ENCODE data around the gene INPP5J. TPM values are rescaled to one million over a fixed set of nuclear protein-coding genes. Genes with fewer than 3 reads are reported as not detected.
"Not testable (repeated sequence)": the region's sequence is repeated elsewhere in the genome, so short reads cannot be mapped to it uniquely, and the experiment has no call there.

The INPP5J gene
- polyA plus RNA-seq, 4 donors: 12.2 to 93.7 (median 48.0) TPM

DNA sequence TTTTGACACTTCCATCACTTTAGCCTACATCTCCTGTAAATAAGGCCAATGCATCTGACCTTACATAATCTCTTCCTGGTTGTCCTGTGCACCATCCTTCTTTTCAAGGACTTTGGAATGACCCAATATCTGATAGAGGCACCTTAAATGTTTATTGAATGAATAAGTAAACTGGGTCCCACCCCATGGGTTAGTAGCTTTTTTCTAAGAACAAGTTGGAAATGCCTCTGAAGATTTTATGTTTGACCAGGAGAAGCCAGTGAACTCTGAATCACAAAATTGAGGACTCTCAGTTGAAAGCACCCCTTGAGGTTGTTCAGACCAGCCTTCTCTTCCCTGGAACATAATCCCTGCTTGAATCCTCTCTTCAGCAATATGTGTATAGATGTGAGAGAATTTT lies 38.6 kb downstream of the INPP5J start:
- Histone ChIP-seq H3K9me3 (ENCODE audit: control insufficient read depth in 2 of 2, insufficient read depth in 1 of 2, low read depth in 1 of 2, low read length in 1 of 2) (no peaks in the 10 kb centered on the region), H3K4me1 (ENCODE audit: control insufficient read depth in 3 of 3, insufficient read depth in 2 of 3, low read depth in 1 of 3, low read length in 2 of 3) (peaks cover 0 to 13% (median 0%) of the 10 kb centered on the region in 3 donors), H3K36me3 (ENCODE audit: control insufficient read depth in 3 of 3, insufficient read depth in 2 of 3, low read depth in 1 of 3, low read length in 3 of 3) (peaks cover 0 to 20% (median 4%) of the 10 kb centered on the region in 3 donors), H3K4me3 (ENCODE audit: low read depth in 1 of 3, low read length in 3 of 3) (peak overlapping the region in 2 of 3 donors; percentile 81 to 89), H3K27ac (ENCODE audit: low read depth in 1 of 3, low read length in 2 of 3) (peak overlapping the region in 1 of 3 donors; percentile 82), H3K27me3 (ENCODE audit: control insufficient read depth in 3 of 3, insufficient read depth in 3 of 3, low read length in 3 of 3) (no peaks in the 10 kb centered on the region)
- DNase-seq (peak in 1 of 2 donors; percentile 38), FAIRE-seq (no peak)

DNA sequence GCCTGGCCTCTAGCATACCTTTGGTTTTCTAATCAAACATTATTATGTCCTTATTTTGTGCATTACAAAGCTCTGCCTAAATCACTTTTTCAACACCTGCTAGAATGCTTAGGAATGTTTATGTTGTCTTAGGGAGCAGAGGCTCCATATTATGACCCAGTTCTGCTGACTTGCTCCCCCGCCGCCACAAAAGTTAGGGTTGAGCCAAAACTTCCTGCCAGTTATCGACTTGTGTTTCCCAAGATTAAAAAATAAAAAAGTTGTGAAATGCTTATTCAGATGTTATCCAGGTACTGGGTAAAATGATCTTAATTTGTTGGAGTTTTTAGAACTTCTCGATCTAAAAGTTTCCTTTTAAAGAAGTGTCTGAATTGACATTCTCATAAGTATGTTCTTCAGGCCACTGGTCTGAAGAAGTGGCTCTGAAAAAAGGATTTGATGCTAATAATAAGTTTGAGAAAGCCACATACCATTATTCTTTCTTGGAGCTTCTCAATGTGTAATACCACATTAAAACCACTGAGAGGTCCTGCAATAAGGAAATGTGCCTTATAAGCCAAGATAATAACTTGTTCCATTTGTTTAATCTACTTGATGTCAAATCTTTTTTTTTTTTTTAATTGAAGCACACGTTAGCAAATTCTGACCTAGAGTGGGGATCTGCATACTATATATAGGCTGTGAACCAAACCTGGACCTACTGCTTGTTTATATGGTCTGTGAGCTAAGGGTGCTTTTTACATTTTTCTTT lies 39.4 kb downstream of the INPP5J start:
- FAIRE-seq (no peak), DNase-seq (no peak)
- H3K36me3 ChIP-seq (ENCODE audit: control insufficient read depth in 3 of 3, insufficient read depth in 2 of 3, low read depth in 1 of 3, low read length in 3 of 3): peaks cover 0 to 22% (median 4%) of the 10 kb centered on the region in 3 donors
- no peak overlapping the region for H3K27ac ChIP-seq (ENCODE audit: low read depth in 1 of 3, low read length in 2 of 3)
- peaks cover 0 to 13% (median 0%) of the 10 kb centered on the region in 3 donors for H3K4me1 ChIP-seq (ENCODE audit: control insufficient read depth in 3 of 3, insufficient read depth in 2 of 3, low read depth in 1 of 3, low read length in 2 of 3)
- H3K4me3 ChIP-seq (ENCODE audit: low read depth in 1 of 3, low read length in 3 of 3): no peak overlapping the region
- H3K27me3 ChIP-seq (ENCODE audit: control insufficient read depth in 3 of 3, insufficient read depth in 3 of 3, low read length in 3 of 3): no peaks in the 10 kb centered on the region
- 52 to 58% (median 56%) methylated on average over 5 of the region's 5 CpGs for WGBS, 3 donors
- no peaks in the 10 kb centered on the region for H3K9me3 ChIP-seq (ENCODE audit: control insufficient read depth in 2 of 2, insufficient read depth in 1 of 2, low read depth in 1 of 2, low read length in 1 of 2)

DNA sequence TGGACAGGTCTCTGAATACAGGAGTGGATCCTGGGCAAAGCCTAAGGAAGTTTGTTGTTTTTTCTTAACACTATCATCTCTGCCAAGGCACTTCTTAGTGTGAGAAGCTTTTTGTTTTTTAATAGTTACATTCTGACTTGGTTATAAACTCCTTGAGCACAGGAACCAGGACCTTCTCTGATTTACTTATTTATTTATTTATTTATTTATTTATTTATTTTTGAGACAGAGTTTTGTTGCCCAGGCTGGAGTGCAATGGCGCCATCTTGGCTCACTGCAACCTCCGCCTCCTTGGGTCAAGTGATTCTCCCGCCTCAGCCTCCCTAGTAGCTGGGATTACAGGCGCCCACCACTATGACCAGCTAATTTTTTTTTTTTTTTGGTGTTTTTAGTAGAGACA lies 48.2 kb downstream of the INPP5J start:
- H3K27ac ChIP-seq (ENCODE audit: low read depth in 1 of 3, low read length in 2 of 3): no peak overlapping the region
- 97 to 100% (median 97%) methylated on average over 4 of the region's 4 CpGs for WGBS, 3 donors
- peaks cover 0 to 21% (median 0%) of the 10 kb centered on the region in 3 donors for H3K36me3 ChIP-seq (ENCODE audit: control insufficient read depth in 3 of 3, insufficient read depth in 2 of 3, low read depth in 1 of 3, low read length in 3 of 3)
- H3K4me1 ChIP-seq (ENCODE audit: control insufficient read depth in 3 of 3, insufficient read depth in 2 of 3, low read depth in 1 of 3, low read length in 2 of 3): no peaks in the 10 kb centered on the region
- no peaks in the 10 kb centered on the region for H3K9me3 ChIP-seq (ENCODE audit: control insufficient read depth in 2 of 2, insufficient read depth in 1 of 2, low read depth in 1 of 2, low read length in 1 of 2)
- DNase-seq (no peak), FAIRE-seq (no peak)
- H3K27me3 ChIP-seq (ENCODE audit: control insufficient read depth in 3 of 3, insufficient read depth in 3 of 3, low read length in 3 of 3): no peaks in the 10 kb centered on the region
- H3K4me3 ChIP-seq (ENCODE audit: low read depth in 1 of 3, low read length in 3 of 3): no peak overlapping the region

DNA sequence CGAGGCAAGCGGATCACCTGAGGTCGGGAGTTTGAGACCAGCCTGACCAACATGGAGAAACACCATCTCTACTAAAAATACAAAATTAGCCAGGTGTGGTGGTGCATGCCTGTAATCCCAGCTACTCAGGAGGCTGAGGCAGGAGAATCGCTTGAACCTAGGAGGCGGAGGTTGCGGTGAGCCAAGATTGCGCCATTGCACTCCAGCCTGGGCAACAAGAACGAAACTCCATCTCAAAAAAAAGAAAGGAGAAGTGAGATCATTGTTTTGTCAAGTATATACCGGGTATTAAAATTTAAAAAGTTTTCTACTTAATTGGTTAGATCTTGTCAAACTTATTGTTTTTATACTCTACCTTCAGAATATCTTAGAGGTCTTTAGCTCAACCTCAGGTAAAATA lies 49.0 kb downstream of the INPP5J start:
- DNase-seq, FAIRE-seq: not testable (repeated sequence)
- WGBS, 3 donors: 91 to 96% (median 95%) methylated on average over 8 to 9 of the region's 9 CpGs

DNA sequence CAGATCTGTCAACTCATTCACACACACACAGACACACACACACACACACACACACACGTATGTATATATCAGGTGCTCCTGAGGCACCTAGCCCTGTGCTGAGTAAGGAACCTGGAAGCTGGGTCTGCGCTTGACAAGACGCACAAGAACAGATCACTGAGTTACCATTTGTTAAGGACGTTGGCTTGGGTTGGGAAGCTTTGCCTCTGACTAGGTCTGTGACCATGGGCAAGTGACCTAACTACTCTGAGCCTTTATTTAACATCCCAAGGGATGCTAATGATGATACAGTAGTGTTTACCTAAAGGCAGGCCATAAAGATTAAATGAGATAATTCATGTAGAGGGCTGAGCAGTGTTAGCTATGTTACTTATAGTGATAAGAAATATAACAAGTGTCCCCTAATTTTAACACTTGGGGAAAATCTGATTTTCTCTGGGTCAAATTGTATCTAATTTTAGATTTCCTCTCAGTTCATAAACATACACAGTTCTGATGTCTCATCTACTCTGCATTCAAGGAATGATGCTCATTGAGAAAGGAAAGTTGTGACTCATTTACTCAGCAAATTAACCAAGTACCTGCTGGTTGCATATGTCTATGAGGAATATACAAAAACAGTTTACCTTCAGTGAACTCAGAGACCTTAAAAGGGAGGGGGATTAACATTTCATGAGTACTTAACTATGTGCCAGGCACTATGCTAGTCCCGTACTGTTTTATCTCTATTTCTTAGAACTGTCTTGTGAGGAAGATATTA lies 50.8 kb downstream of the INPP5J start:
- Histone ChIP-seq H3K27ac (ENCODE audit: low read depth in 1 of 3, low read length in 2 of 3) (peak overlapping the region in 1 of 3 donors; percentile 27), H3K4me3 (ENCODE audit: low read depth in 1 of 3, low read length in 3 of 3) (no peak overlapping the region), H3K9me3 (ENCODE audit: control insufficient read depth in 2 of 2, insufficient read depth in 1 of 2, low read depth in 1 of 2, low read length in 1 of 2) (no peaks in the 10 kb centered on the region), H3K27me3 (ENCODE audit: control insufficient read depth in 3 of 3, insufficient read depth in 3 of 3, low read length in 3 of 3) (no peaks in the 10 kb centered on the region), H3K36me3 (ENCODE audit: control insufficient read depth in 3 of 3, insufficient read depth in 2 of 3, low read depth in 1 of 3, low read length in 3 of 3) (peaks cover 0 to 24% (median 5%) of the 10 kb centered on the region in 3 donors), H3K4me1 (ENCODE audit: control insufficient read depth in 3 of 3, insufficient read depth in 2 of 3, low read depth in 1 of 3, low read length in 2 of 3) (peaks cover 0 to 4% (median 0%) of the 10 kb centered on the region in 3 donors)
- DNase-seq: no peak
- 80 to 82% (median 80%) methylated on average over 5 of the region's 5 CpGs for WGBS, 3 donors
- no peak for FAIRE-seq

More for the DNA sequence above, 49.0 kb downstream of the INPP5J start:
- not testable (repeated sequence) for H3K27me3 ChIP-seq (ENCODE audit: control insufficient read depth in 3 of 3, insufficient read depth in 3 of 3, low read length in 3 of 3); H3K4me1 ChIP-seq (ENCODE audit: control insufficient read depth in 3 of 3, insufficient read depth in 2 of 3, low read depth in 1 of 3, low read length in 2 of 3); H3K9me3 ChIP-seq (ENCODE audit: control insufficient read depth in 2 of 2, insufficient read depth in 1 of 2, low read depth in 1 of 2, low read length in 1 of 2); H3K27ac ChIP-seq (ENCODE audit: low read depth in 1 of 3, low read length in 2 of 3); H3K4me3 ChIP-seq (ENCODE audit: low read depth in 1 of 3, low read length in 3 of 3)
- H3K36me3 ChIP-seq (ENCODE audit: control insufficient read depth in 3 of 3, insufficient read depth in 2 of 3, low read depth in 1 of 3, low read length in 3 of 3): peaks cover 0 to 26% (median 0%) of the 10 kb centered on the region in 3 donors

DNA sequence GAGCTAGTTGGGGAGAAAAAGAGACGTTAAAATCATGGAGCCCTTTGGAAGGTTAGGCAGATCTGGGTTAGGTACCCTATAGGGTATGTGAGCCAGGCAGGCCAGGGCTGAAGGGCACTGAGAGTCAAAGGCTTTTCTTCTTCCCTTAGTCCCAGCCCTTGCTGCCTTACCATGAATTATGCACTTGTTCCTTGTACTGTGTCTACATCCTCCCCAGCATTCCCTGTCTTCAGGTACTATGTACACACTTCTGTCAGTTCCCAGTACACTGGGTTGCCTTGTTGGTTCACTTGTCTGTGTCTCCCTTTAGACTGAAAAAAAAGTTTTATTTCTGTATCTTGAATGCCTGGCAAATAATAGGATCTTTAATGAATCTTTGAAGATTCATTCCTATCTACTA lies 54.2 kb downstream of the INPP5J start:
- no peaks in the 10 kb centered on the region for H3K27me3 ChIP-seq (ENCODE audit: control insufficient read depth in 3 of 3, insufficient read depth in 3 of 3, low read length in 3 of 3)
- H3K36me3 ChIP-seq (ENCODE audit: control insufficient read depth in 3 of 3, insufficient read depth in 2 of 3, low read depth in 1 of 3, low read length in 3 of 3): peaks cover 2 to 35% (median 5%) of the 10 kb centered on the region in 3 donors
- H3K4me1 ChIP-seq (ENCODE audit: control insufficient read depth in 3 of 3, insufficient read depth in 2 of 3, low read depth in 1 of 3, low read length in 2 of 3): peaks cover 0 to 8% (median 0%) of the 10 kb centered on the region in 3 donors
- FAIRE-seq (no peak), DNase-seq (peak in 1 of 2 donors; percentile 11)
- no peak overlapping the region for H3K27ac ChIP-seq (ENCODE audit: low read depth in 1 of 3, low read length in 2 of 3)
- WGBS, 3 donors: 94 to 98% (median 95%) methylated on average over 1 of the region's 1 CpG
- no peaks in the 10 kb centered on the region for H3K9me3 ChIP-seq (ENCODE audit: control insufficient read depth in 2 of 2, insufficient read depth in 1 of 2, low read depth in 1 of 2, low read length in 1 of 2)
- no peak overlapping the region for H3K4me3 ChIP-seq (ENCODE audit: low read depth in 1 of 3, low read length in 3 of 3)

DNA sequence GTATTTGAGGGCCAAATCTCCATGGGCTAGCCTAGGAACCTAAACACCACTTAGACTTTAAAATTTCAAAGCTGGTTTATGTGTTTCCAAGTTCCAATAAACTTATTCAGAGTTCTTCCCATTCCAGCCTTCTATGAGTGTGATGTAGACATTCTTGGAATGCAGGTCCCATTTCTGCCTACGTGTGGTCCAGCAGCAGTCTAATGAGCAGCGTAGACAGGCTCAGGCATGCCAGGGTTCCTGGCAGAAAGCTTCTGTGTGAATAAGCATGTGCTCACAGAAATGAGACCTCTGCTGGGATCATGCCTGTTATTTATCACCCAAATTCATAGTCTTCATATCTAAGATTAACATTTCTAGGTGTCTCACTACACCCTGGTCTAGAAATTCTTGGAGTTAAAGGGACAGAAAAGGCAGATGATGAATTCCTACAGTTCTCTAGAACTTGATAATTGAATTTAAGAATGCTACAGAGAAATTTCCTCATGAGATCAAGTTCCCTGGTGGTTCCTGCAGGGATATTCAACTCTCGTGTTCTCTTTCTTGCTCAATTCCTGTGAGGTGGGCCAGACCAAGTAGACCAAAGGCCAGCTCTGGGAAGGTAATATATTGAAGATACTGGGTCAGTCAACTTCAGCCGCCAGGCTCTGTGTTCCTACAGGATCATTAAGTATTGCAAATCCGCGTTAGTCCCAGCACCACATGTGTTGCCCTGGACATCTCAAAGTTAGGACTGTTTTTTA lies 54.8 kb downstream of the INPP5J start:
- no peak overlapping the region for H3K4me3 ChIP-seq (ENCODE audit: low read depth in 1 of 3, low read length in 3 of 3)
- H3K27ac ChIP-seq (ENCODE audit: low read depth in 1 of 3, low read length in 2 of 3): no peak overlapping the region
- no peaks in the 10 kb centered on the region for H3K27me3 ChIP-seq (ENCODE audit: control insufficient read depth in 3 of 3, insufficient read depth in 3 of 3, low read length in 3 of 3)
- no peaks in the 10 kb centered on the region for H3K9me3 ChIP-seq (ENCODE audit: control insufficient read depth in 2 of 2, insufficient read depth in 1 of 2, low read depth in 1 of 2, low read length in 1 of 2)
- H3K36me3 ChIP-seq (ENCODE audit: control insufficient read depth in 3 of 3, insufficient read depth in 2 of 3, low read depth in 1 of 3, low read length in 3 of 3): peaks cover 2 to 41% (median 5%) of the 10 kb centered on the region in 3 donors
- H3K4me1 ChIP-seq (ENCODE audit: control insufficient read depth in 3 of 3, insufficient read depth in 2 of 3, low read depth in 1 of 3, low read length in 2 of 3): peaks cover 0 to 8% (median 0%) of the 10 kb centered on the region in 3 donors
- WGBS, 3 donors: 93 to 94% (median 94%) methylated on average over 6 of the region's 6 CpGs
- DNase-seq: peak in 1 of 2 donors; percentile 31
- no peak for FAIRE-seq

DNA sequence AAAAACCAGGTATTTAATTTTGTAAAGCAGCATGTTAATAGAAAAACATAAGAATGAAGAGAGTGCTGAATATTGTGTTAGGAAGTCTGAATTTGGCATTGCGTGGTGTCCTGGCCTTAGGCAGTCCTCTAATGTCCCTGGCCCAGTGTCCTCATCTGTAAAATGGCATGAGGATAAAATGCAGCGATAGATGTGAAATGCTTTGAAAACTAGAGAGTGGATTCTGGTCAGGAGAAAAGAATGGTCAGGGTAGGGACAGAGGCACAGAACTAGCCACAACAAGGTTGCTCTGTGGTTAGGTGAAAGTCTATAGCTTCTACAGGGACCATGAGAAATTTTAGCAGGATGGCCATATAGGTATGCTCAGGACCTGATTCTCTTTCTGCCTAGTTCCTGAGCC lies 56.1 kb downstream of the INPP5J start:
- peaks cover 2 to 44% (median 5%) of the 10 kb centered on the region in 3 donors for H3K36me3 ChIP-seq (ENCODE audit: control insufficient read depth in 3 of 3, insufficient read depth in 2 of 3, low read depth in 1 of 3, low read length in 3 of 3)
- peaks cover 0 to 8% (median 0%) of the 10 kb centered on the region in 3 donors for H3K4me1 ChIP-seq (ENCODE audit: control insufficient read depth in 3 of 3, insufficient read depth in 2 of 3, low read depth in 1 of 3, low read length in 2 of 3)
- no peaks in the 10 kb centered on the region for H3K9me3 ChIP-seq (ENCODE audit: control insufficient read depth in 2 of 2, insufficient read depth in 1 of 2, low read depth in 1 of 2, low read length in 1 of 2)
- no peak overlapping the region for H3K4me3 ChIP-seq (ENCODE audit: low read depth in 1 of 3, low read length in 3 of 3)
- WGBS, 3 donors: 96 to 98% (median 97%) methylated on average over 2 of the region's 2 CpGs
- no peak overlapping the region for H3K27ac ChIP-seq (ENCODE audit: low read depth in 1 of 3, low read length in 2 of 3)
- DNase-seq (no peak), FAIRE-seq (no peak)
- H3K27me3 ChIP-seq (ENCODE audit: control insufficient read depth in 3 of 3, insufficient read depth in 3 of 3, low read length in 3 of 3): no peaks in the 10 kb centered on the region

Data from small intestine (tissue), 7 donors.